ENCODE measurements around the gene MIOX. TPM values are rescaled to one million over a fixed set of nuclear protein-coding genes. Genes with fewer than 3 reads are reported as not detected.
"Not testable (repeated sequence)": the region's sequence is repeated elsewhere in the genome, so short reads cannot be mapped to it uniquely, and the experiment has no call there.

Gene MIOX
- total RNA-seq, 1 experiment from 2014 or later, result 0.32 TPM

GRCh38 chr22:50532824-50533796 is 46.5 kb downstream of the MIOX start:
- ChIA-PET CTCF (no interaction called here), POLR2A (ENCODE audit: low non-redundant PET) (no interaction called here)
- TF ChIP-seq EZH2 (IDR thresholded peaks at IDR 0.05; ENCODE audit: borderline replicate concordance, low read depth, low read length, poor library complexity, severe bottlenecking), result no peak
- DNase-seq (ENCODE audit: low spot score), result no peak
- peaks cover 23% of the 10 kb centered on the region for H3K27me3 ChIP-seq (replicated peaks; ENCODE audit: insufficient read depth, low read depth, low read length, poor library complexity)
- intact Hi-C loops (cut with micrococcal nuclease; ENCODE audit: unreplicated experiment), result no loop called here
- no TSS peak for BruUV-seq (replicated peaks)
- peaks cover 17% of the 10 kb centered on the region for H3K4me1 ChIP-seq (ENCODE audit: insufficient read depth, low read length, poor library complexity, severe bottlenecking)
- H3K36me3 ChIP-seq (ENCODE audit: insufficient read depth, low read length, poor library complexity, severe bottlenecking), result no peaks in the 10 kb centered on the region
- no peaks in the 10 kb centered on the region for H3K9me3 ChIP-seq (ENCODE audit: low read depth, low read length, poor library complexity, severe bottlenecking)
- no peak overlapping the region for H3K27ac ChIP-seq (ENCODE audit: low read depth, low read length, poor library complexity, severe bottlenecking)
- H3K4me3 ChIP-seq (ENCODE audit: low read depth, low read length, poor library complexity, severe bottlenecking), result no peak overlapping the region

GRCh38 chr22:50533856-50534711 is 47.4 kb downstream of the MIOX start:
- BruUV-seq (replicated peaks); DNase-seq (ENCODE audit: low spot score); H3K9me3 ChIP-seq (ENCODE audit: low read depth, low read length, poor library complexity, severe bottlenecking); H3K36me3 ChIP-seq (ENCODE audit: insufficient read depth, low read length, poor library complexity, severe bottlenecking); H3K27ac ChIP-seq (ENCODE audit: low read depth, low read length, poor library complexity, severe bottlenecking); POLR2A ChIA-PET (ENCODE audit: low non-redundant PET); intact Hi-C loops (cut with micrococcal nuclease; ENCODE audit: unreplicated experiment); H3K4me3 ChIP-seq (ENCODE audit: low read depth, low read length, poor library complexity, severe bottlenecking); CTCF ChIA-PET: not testable (repeated sequence)
- Histone ChIP-seq H3K27me3 (replicated peaks; ENCODE audit: insufficient read depth, low read depth, low read length, poor library complexity) (peaks cover 23% of the 10 kb centered on the region), H3K4me1 (ENCODE audit: insufficient read depth, low read length, poor library complexity, severe bottlenecking) (peaks cover 17% of the 10 kb centered on the region)

- no peak overlapping the region for H3K27ac ChIP-seq (ENCODE audit: low read depth, low read length, poor library complexity, severe bottlenecking)
- TF ChIP-seq EZH2 (IDR thresholded peaks at IDR 0.05; ENCODE audit: borderline replicate concordance, low read depth, low read length, poor library complexity, severe bottlenecking) (no peak), CTCF (conservative IDR thresholded peaks at IDR 0.05; ENCODE audit: low read depth, low read length) (no peak)
- ChIA-PET CTCF (interaction anchor here (1.4 kb wide), 1 partner anchor 9 kb away, joined by 13 read pairs; the partner anchor contains the start of gene SCO2), POLR2A (ENCODE audit: low non-redundant PET) (no interaction called here)
- no peak for DNase-seq (ENCODE audit: low spot score)
- H3K4me3 ChIP-seq (ENCODE audit: low read depth, low read length, poor library complexity, severe bottlenecking), result no peak overlapping the region
- H3K27me3 ChIP-seq (replicated peaks; ENCODE audit: insufficient read depth, low read depth, low read length, poor library complexity), result peaks cover 18% of the 10 kb centered on the region
- BruUV-seq (replicated peaks), result no TSS peak
- H3K36me3 ChIP-seq (ENCODE audit: insufficient read depth, low read length, poor library complexity, severe bottlenecking), result no peaks in the 10 kb centered on the region
- H3K4me1 ChIP-seq (ENCODE audit: insufficient read depth, low read length, poor library complexity, severe bottlenecking), result peaks cover 23% of the 10 kb centered on the region
- no peaks in the 10 kb centered on the region for H3K9me3 ChIP-seq (ENCODE audit: low read depth, low read length, poor library complexity, severe bottlenecking)
- intact Hi-C loops (cut with micrococcal nuclease; ENCODE audit: unreplicated experiment), result no loop called here
Observed at GRCh38 chr22:50535113-50535512, 48.5 kb downstream of the MIOX start.

GRCh38 chr22:50536226-50536625 is 49.6 kb downstream of the MIOX start:
- H3K9me3 ChIP-seq (ENCODE audit: low read depth, low read length, poor library complexity, severe bottlenecking), result no peaks in the 10 kb centered on the region
- no peaks in the 10 kb centered on the region for H3K36me3 ChIP-seq (ENCODE audit: insufficient read depth, low read length, poor library complexity, severe bottlenecking)
- H3K27me3 ChIP-seq (replicated peaks; ENCODE audit: insufficient read depth, low read depth, low read length, poor library complexity), result peaks cover 7% of the 10 kb centered on the region
- ChIA-PET CTCF (interaction anchor here (0.6 to 1.4 kb wide), 2 partner anchors 11 to 84 kb away, joined by 5 to 13 read pairs; partner anchors contain the start of gene SCO2), POLR2A (ENCODE audit: low non-redundant PET) (interaction anchor here (0.7 kb wide), 1 partner anchor 181 kb away, joined by 9 read pairs; no protein-coding TSS in a partner anchor)
- H3K4me1 ChIP-seq (ENCODE audit: insufficient read depth, low read length, poor library complexity, severe bottlenecking), result peaks cover 20% of the 10 kb centered on the region
- no peak overlapping the region for H3K27ac ChIP-seq (ENCODE audit: low read depth, low read length, poor library complexity, severe bottlenecking)
- H3K4me3 ChIP-seq (ENCODE audit: low read depth, low read length, poor library complexity, severe bottlenecking), result no peak overlapping the region
- DNase-seq (ENCODE audit: low spot score), result no peak
- no peak for TF ChIP-seq CTCF (conservative IDR thresholded peaks at IDR 0.05; ENCODE audit: low read depth, low read length)
- TF ChIP-seq EZH2 (IDR thresholded peaks at IDR 0.05; ENCODE audit: borderline replicate concordance, low read depth, low read length, poor library complexity, severe bottlenecking), result no peak
- no TSS peak for BruUV-seq (replicated peaks)
- intact Hi-C loops (cut with micrococcal nuclease; ENCODE audit: unreplicated experiment), result no loop called here
